ENCODE data around the gene CDV3.
"Not testable (repeated sequence)": the region's sequence is repeated elsewhere in the genome, so short reads cannot be mapped to it uniquely, and the experiment has no call there.

The CDV3 gene

GRCh38 chr3:133573629-133574194, at the start of gene CDV3:
CDV3 (plus strand) TSS chr3:133573686; CDS start chr3:133574045, 359 bp downstream.
- peak within 1 kb of the TSS; percentile 81 for H3K4me3 ChIP-seq (ENCODE audit: low read depth, low read length)

- H3K4me3 ChIP-seq (ENCODE audit: low read depth, low read length) = not testable (repeated sequence)
Observed at GRCh38 chr3:133523758-133524157, 49.7 kb upstream of the CDV3 start.

- H3K4me3 ChIP-seq (ENCODE audit: low read depth, low read length) = no peak overlapping the region
Observed at GRCh38 chr3:133525435-133525834, 48.1 kb upstream of the CDV3 start.

- no peak overlapping the region for H3K4me3 ChIP-seq (ENCODE audit: low read depth, low read length)
Observed at GRCh38 chr3:133527081-133527715, 46.3 kb upstream of the CDV3 start.

GRCh38 chr3:133529809-133530208, 43.7 kb upstream of the CDV3 start:
- H3K4me3 ChIP-seq (ENCODE audit: low read depth, low read length) = no peak overlapping the region

- no peak overlapping the region for H3K4me3 ChIP-seq (ENCODE audit: low read depth, low read length)
Observed at GRCh38 chr3:133531981-133532380, 41.5 kb upstream of the CDV3 start.

GRCh38 chr3:133532951-133533350, 40.5 kb upstream of the CDV3 start:
- no peak overlapping the region for H3K4me3 ChIP-seq (ENCODE audit: low read depth, low read length)

- H3K4me3 ChIP-seq (ENCODE audit: low read depth, low read length) = no peak overlapping the region
Observed at GRCh38 chr3:133535971-133536881, 37.3 kb upstream of the CDV3 start.

GRCh38 chr3:133537131-133537530, 36.4 kb upstream of the CDV3 start:
- H3K4me3 ChIP-seq (ENCODE audit: low read depth, low read length) = not testable (repeated sequence)

- H3K4me3 ChIP-seq (ENCODE audit: low read depth, low read length) = no peak overlapping the region
Observed at GRCh38 chr3:133538154-133538553, 35.3 kb upstream of the CDV3 start.

GRCh38 chr3:133540896-133541674, 32.4 kb upstream of the CDV3 start:
- no peak overlapping the region for H3K4me3 ChIP-seq (ENCODE audit: low read depth, low read length)

GRCh38 chr3:133542871-133543270, 30.6 kb upstream of the CDV3 start:
- H3K4me3 ChIP-seq (ENCODE audit: low read depth, low read length) = no peak overlapping the region

- not testable (repeated sequence) for H3K4me3 ChIP-seq (ENCODE audit: low read depth, low read length)
Observed at GRCh38 chr3:133544983-133545382, 28.5 kb upstream of the CDV3 start.

GRCh38 chr3:133547432-133548041, 25.9 kb upstream of the CDV3 start:
- no peak overlapping the region for H3K4me3 ChIP-seq (ENCODE audit: low read depth, low read length)

GRCh38 chr3:133548090-133548489, 25.4 kb upstream of the CDV3 start:
- no peak overlapping the region for H3K4me3 ChIP-seq (ENCODE audit: low read depth, low read length)

GRCh38 chr3:133549565-133549964, 23.9 kb upstream of the CDV3 start:
- H3K4me3 ChIP-seq (ENCODE audit: low read depth, low read length) = no peak overlapping the region

- H3K4me3 ChIP-seq (ENCODE audit: low read depth, low read length) = not testable (repeated sequence)
Observed at GRCh38 chr3:133551589-133551988, 21.9 kb upstream of the CDV3 start.

GRCh38 chr3:133561679-133562078, 11.8 kb upstream of the CDV3 start:
- no peak overlapping the region for H3K4me3 ChIP-seq (ENCODE audit: low read depth, low read length)

- no peak overlapping the region for H3K4me3 ChIP-seq (ENCODE audit: low read depth, low read length)
Observed at GRCh38 chr3:133562376-133562775, 11.1 kb upstream of the CDV3 start.

- H3K4me3 ChIP-seq (ENCODE audit: low read depth, low read length) = no peak overlapping the region
Observed at GRCh38 chr3:133563186-133563591, 10.3 kb upstream of the CDV3 start.

GRCh38 chr3:133563816-133564215, 9.7 kb upstream of the CDV3 start:
- no peak overlapping the region for H3K4me3 ChIP-seq (ENCODE audit: low read depth, low read length)
